KBM-7 (cell line): ENCODE data around the gene IL11RA.

ENCODE experiments used
- DNase-seq: peaks from one replicate; pipeline ENCODE4 v3.0.0-alpha.2; 2015
- in situ Hi-C: fragments of 300-500 bp; cut with MboI; formaldehyde crosslinking; loops from 2 replicates; pipeline ENCODE4 v1.14.3; 2020; ENCODE audit warnings: low sequenced_read_pairs, low pct_unique_long_range_greater_than_20kb, mixed read lengths

IL11RA gene

GRCh38 chr9:34675048-34675714, 23.2 kb downstream of the IL11RA start:
- in situ Hi-C loops = no loop called here
- peak; percentile 88 for DNase-seq

DNA sequence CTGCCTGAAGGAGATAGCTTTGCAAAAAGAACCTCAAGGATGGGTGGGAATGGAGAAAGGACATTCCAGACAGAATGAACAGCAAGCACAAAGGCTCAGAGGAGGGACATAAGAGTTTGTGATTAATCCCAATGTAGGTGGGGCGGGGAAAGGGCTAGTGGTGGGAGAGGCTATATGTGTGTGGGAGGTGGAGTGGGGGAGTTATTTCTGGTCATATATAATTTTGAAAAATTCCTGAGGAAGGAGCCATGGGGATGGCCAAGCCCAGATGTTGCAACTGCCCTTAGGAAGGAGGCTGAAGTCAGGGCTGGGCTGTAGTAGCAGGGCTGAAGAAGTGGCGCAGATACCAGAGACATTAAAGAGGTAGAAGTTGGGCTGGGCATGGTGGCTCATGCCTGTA, 23.9 kb downstream of the IL11RA start:
- DNase-seq = no peak
- in situ Hi-C loops = no loop called here

- DNase-seq = no peak
- in situ Hi-C loops = no loop called here
These were observed 32.2 kb downstream of the IL11RA start for GRCh38 chr9:34684145-34684544.

GRCh38 chr9:34684816-34685215, 32.8 kb downstream of the IL11RA start:
- DNase-seq = no peak
- in situ Hi-C loops = no loop called here

DNA sequence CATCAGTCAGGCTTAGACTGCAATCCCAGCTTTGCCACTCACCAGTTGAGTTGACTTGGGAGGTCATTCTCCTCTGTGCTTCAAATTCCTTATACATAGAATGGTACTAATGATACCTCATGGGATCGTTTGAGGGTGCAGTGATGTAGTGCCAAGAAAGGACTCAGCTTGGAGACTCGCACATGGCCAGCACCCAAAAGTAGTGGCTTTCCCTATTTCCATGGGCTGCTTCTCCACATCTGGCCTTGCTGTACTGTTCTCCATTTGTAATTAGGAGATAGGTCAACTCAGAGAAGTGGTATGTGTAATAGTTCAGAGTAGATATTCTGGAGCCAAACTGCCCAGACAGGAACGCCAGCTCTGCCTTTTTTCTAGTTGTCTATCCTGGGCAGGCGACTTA, 33.6 kb downstream of the IL11RA start:
- in situ Hi-C loops = no loop called here
- no peak for DNase-seq

DNA sequence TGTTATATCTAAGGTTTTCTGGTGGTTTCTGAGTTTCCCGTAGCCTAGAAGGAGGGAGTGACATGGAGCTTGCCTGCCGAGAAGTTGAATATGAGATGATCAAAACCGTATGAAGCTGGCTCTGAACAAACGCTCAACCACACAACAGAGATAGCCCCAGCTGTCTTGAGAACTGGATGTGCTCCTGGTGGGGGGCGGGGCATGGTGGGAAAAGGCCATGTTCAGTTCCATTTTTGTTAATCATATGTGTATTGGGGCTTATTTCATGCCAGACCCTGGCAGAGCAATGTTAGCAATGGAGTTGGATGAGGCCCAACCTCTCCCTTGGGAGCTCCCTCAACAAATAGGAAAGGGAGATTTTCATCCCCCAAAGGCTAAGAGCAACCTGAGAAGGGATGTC, 34.2 kb downstream of the IL11RA start:
- in situ Hi-C loops = no loop called here
- DNase-seq = no peak

DNA sequence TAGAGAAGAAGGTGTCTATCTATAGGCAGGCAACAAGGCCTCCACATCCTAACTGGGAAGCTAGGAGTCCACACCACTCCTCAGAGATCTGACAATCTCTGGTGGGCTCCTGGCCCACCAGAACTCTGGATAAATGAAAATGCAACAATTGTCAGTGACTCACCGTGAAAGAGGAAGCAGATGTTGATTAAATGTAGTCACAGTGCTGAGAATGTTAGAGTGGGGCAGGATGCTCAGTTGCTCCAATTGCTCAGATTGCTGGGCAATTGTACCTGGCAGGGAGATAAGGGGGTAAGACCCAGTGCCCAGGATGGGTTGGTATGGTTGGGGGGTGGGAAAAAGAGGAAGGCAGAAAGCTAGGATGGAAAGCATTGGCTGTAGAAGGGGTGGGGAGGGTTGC, 34.7 kb downstream of the IL11RA start:
- DNase-seq = no peak
- in situ Hi-C loops = no loop called here

- DNase-seq = no peak
- in situ Hi-C loops = no loop called here
These were observed 35.5 kb downstream of the IL11RA start for GRCh38 chr9:34687276-34688030.

- no peak for DNase-seq
- in situ Hi-C loops = no loop called here
These were observed 36.5 kb downstream of the IL11RA start for GRCh38 chr9:34688329-34689115.

DNA sequence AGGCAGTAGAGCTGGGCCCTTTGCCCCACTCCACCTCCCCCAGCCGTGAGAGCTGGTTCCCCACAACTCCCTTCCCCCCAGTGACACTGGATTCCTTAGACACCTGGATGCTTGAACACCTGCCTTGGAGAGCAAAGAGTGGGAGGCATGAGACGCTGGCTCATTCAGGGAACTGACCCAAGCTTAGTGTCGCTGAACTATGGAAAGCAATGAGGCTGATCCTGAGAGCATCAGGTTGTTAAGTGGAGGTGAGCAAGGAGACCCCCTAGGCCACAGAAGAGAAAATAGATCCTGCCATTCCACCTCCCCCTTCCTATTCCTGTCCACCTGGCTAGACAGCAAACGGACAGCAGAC, 37.1 kb downstream of the IL11RA start:
- DNase-seq = no peak
- in situ Hi-C loops = no loop called here

DNA sequence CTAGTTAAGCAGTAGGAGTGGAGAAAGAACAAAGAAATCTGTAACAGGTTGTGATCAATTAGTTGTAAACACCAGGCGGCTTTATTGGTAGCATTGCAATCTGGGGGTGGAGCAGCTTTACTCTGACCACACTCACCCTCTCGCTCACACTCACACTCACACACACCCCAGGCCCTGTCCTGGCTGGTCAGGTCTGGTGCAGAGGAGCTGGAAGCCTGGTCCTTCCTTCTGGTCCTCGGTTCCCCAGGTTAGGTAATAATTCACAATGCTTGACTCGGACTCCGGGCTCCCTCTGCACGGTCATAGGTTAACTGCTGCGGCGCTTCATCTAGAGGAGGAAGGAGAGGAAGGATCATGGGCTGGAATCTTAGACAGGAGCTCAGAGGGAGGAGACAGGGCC, 37.5 kb downstream of the IL11RA start:
- in situ Hi-C loops = no loop called here
- no peak for DNase-seq

GRCh38 chr9:34690983-34691935, 39.3 kb downstream of the IL11RA start, which contains the start of gene CCL19:
Gene CCL19, minus strand, starts transcription at chr9:34691276. Its CDS starts 137 bp downstream, at chr9:34691139.
- DNase-seq = peak; percentile 34
- in situ Hi-C loops = no loop called here

- in situ Hi-C loops = no loop called here
- DNase-seq = no peak
These were observed 39.9 kb downstream of the IL11RA start for GRCh38 chr9:34691936-34692315.

- no peak for DNase-seq
These were observed 41.6 kb downstream of the IL11RA start for GRCh38 chr9:34693560-34693959.

GRCh38 chr9:34694811-34695210, 42.8 kb downstream of the IL11RA start:
- no peak for DNase-seq
- in situ Hi-C loops = no loop called here

More at GRCh38 chr9:34693560-34693959, 41.6 kb downstream of the IL11RA start:
- in situ Hi-C loops = no loop called here

- in situ Hi-C loops = no loop called here
- peak; percentile 84 for DNase-seq
These were observed 49.2 kb downstream of the IL11RA start for GRCh38 chr9:34701023-34701768.

DNA sequence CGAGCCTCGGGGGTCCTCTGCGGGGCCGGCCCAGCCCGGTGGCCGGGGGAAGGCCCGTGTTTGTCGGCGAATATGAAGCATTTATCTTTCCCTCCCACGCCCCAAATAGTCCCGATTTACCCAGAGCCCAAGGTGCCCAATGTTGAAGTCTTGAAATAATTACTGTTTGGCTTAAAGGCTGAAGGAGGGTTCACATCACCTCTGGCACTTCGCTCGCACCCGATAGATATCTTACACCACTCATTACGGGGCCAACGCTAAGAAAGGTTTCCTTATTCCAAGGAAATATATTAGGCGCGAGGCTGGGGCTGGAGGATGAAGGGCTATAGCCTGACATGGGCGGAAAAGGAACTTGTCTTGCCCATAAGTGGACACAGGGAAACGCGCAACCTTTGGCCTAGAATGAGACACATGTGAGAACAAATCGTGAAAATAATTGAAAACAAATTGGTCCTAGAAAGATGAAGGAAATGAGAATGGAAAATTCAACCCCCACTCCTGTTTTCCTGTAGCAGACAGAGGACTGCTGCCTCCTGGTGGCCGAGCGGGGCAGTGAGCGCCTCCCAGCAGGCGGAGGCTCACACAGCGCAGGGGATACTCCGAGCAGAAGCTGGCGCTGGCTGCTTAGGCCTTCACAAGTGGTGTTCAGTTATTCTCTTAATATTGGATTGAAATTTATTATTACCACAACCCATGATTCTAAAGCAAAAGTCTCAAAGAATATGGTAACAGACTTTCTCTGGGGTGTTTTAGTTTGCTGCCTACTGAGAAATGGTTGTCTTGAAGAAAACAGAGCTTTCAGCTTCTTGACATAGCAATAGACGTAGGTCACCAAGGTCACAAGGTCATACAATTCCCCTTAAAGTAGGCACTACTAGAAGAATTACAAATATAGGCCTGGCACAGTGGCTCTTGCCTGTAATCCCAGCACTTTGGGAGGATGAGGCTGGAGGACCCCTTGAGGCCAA, 50.1 kb downstream of the IL11RA start:
- DNase-seq = peak; percentile 84
- in situ Hi-C loops = no loop called here
